Inflammatory macrophage treated with lipopolysaccharide for 1 hour (primary cell): ENCODE data around the gene MARCHF9.
"Not testable (repeated sequence)": the region's sequence is repeated elsewhere in the genome, so short reads cannot be mapped to it uniquely, and the experiment has no call there.

Experiments used
- DNase-seq, 2 donors: peaks; one replicate each; pipeline ENCODE4 v3.0.0-alpha.2; 2020 to 2022

The MARCHF9 gene

GRCh38 chr12:57772429-57773322 lies 17.8 kb downstream of the MARCHF9 start, which contains the start of gene EEF1AKMT3:
EEF1AKMT3 (plus strand) TSS chr12:57772614; CDS start chr12:57772725, 111 bp downstream.
- DNase-seq: peak in 1 of 2 donors; percentile 66

DNA sequence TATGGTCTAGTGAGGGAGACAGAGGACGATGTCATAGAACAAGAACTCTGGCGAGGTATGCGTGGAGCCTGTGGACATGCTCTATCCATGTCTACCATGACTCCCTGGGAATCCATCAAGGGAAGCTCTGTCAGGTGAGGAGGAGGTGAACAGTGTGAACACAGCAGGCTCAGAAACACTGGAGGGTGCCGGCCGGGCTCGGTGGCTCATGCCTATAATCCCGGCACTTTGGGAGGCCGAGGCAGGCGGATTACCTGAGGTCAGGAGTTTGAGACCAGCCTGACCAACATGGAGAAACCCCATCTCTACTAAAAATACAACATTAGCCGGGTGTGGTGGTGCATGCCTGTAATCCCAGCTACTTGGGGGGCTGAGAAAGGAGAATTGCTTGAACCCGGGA lies 19.7 kb downstream of the MARCHF9 start:
- DNase-seq: not testable (repeated sequence)

DNA sequence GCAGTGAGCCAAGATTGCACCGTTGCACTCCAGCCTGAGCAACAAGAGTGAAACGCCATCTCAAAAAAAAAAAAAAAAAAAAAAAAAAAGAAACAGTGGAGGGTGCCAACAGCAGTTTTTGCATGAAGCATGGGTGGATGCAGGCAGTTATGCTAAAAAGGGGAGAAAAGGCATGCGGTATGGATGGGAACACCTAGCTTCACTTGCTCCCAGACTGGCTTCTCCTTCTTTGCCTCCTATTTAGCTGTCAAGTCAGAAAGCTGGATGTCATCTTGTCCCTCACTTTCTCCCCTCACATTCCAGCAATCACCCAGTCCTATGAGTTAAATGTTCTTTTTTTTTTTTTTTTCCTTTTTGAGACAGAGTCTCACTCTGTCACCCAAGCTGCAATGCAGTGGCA lies 20.1 kb downstream of the MARCHF9 start:
- no peak for DNase-seq

DNA sequence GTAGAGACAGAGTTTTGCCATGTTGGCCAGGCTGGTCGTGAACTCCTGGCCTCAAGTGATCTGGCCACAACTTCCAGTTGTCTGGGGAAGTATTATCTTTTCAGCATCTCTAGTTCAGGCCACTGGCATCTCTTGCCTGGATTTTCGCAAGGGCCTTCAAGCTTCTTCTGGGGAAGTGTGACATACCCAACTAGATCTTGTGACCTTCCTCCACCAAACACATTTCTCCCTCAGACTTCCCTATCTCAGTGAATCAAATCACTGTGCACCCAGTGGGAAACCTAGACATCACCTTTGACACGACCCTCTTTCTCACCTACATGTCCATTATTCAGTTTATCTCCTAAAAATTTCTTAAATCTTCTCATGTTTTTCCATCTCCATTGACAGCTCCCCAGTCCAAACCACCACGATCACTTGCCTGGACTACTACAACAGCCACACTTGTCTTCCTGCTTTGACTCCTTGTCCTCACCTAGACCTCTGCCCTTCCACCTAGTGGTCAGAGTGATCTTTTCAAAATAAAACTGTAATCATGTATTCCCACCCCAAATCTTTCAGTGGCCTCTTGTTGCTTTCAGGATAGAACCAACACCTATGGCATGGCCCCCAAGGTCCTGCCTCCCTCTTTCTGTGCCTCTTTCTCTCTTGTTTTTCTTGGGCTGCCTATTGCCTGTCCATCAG lies 20.8 kb downstream of the MARCHF9 start:
- peak; percentile 70 to 83 for DNase-seq

GRCh38 chr12:57776247-57776587 lies 21.3 kb downstream of the MARCHF9 start:
- no peak for DNase-seq

DNA sequence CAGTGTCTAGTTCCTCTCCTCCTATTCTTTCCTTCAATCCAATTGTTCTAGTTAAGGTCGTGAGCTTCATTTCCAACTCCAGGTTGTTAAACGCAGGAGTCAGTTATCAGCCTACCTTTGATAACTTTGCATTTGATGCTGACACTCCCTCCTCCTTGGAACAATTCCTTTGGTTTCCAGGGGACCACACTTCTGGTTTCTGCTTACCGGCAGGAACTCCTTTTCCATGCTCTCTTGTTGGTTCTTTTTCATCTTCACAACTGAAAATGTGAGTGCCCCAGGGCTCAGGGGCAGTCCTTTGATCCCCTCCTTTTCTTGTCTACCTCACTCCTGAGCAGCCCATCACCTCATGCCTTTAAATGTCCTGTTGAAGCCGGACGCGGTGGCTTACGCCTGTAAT lies 22.5 kb downstream of the MARCHF9 start:
- no peak for DNase-seq

DNA sequence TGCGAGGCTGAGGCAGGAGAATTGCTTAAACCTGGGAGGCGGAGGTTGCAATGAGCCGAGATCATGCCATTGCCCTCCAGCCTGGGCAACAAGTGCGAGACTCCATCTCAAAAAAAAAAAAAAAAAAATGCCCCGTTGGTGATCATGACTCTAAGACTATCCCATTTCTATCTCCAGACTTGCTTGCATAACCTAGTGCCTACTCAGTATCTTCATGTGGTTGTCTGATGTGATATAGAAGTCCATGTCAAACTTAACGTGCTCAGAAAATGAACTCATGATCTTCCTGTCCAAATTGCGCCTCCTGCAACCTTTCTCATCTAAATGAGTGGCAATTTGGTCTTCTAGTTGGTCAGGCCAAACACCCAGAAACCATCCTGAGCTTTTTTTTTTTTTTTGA lies 23.0 kb downstream of the MARCHF9 start:
- DNase-seq: peak in 1 of 2 donors; percentile 66

DNA sequence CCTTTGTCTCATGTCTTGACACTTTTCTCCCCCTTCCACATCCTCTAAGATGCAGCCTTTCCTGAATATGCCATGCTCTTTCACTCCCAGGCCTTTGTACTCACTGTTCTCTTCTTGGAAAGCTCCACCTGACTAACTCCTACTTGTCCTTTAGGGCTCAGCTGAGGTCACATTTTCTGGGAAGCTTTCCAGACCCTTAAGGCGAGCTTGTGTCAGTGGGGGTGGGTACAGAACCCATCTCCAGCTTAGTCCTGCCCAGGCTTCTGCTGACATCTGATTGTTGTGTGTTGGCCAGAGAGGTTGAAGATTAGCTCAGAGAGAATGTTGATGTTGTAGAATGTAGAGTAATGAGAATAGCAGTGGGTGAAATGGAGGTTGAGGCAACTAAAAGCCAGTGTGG lies 24.8 kb downstream of the MARCHF9 start:
- DNase-seq: no peak

DNA sequence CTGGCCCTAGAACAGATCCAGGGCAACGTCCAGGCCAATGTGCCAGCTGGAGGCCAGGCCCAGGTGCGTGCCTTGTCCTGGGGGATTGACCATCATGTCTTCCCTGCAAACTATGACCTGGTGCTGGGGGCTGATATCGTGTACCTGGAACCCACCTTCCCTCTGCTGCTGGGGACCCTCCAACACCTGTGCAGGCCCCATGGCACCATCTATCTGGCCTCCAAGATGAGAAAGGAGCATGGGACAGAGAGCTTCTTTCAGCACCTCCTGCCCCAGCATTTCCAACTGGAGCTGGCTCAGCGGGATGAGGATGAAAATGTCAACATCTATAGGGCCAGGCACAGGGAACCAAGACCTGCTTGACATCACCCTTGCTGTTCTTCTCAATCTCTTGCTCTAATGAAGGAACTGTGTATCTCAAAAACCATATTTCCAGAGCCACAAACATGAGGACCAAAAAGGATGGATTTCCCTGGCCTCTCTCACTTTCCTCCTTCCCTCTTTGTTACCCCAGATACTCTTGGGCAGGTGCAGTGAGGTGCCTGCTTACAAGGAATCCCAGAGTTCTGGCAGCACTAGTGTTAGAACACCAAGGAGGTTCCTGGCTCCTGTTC lies 25.5 kb downstream of the MARCHF9 start:
- no peak for DNase-seq

DNA sequence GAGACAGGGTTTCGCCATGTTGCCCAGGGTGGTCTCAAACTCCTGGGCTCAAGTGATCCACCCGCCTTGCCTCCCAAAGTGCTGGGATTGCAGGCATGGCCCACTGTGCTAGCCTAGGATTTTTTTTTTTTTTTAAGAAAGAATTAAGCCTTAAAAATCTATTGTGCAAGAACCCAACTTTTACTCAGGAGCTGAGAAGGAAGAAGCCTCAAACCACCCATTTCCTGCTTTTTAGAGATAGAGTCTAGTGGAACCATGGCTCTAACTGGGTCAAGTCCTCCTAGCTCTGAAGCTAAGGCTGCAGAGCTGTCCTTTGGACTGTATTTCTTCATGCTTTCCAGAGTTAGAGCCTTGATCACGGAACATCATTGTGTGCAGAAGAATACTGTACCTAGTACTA lies 26.3 kb downstream of the MARCHF9 start:
- peak; percentile 34 to 48 for DNase-seq

GRCh38 chr12:57781801-57782200 lies 26.9 kb downstream of the MARCHF9 start:
- no peak for DNase-seq

DNA sequence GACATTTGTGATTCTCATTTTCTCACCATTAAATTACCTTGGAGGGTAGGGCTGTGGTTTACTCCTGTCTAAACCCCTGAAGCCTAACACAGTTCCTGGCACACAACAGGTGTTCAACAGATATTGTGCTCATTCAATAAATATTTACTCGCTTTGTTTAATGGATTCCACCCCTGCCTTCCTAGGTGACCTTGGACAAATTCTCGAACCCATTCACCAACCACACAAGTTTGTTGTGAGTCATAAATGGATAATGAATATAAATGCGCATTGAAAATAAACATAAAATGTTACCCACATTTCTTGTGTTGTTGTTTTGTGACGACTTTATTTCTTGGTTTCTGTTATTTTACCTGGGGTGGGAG lies 27.3 kb downstream of the MARCHF9 start:
- DNase-seq: no peak

GRCh38 chr12:57782608-57783465 lies 27.9 kb downstream of the MARCHF9 start, which contains the start of gene TSFM:
TSFM (plus strand) TSS chr12:57782787; CDS start chr12:57782802, 15 bp downstream.
- DNase-seq: peak; percentile 87 to 99

- no peak for DNase-seq
Measured at GRCh38 chr12:57783466-57783801, 28.5 kb downstream of the MARCHF9 start.

GRCh38 chr12:57783861-57784260 lies 29.0 kb downstream of the MARCHF9 start:
- DNase-seq: no peak

- peak; percentile 79 to 93 for DNase-seq
Measured at GRCh38 chr12:57793920-57794319, 39.0 kb downstream of the MARCHF9 start.

GRCh38 chr12:57795354-57795753 lies 40.5 kb downstream of the MARCHF9 start:
- peak in 1 of 2 donors; percentile 44 for DNase-seq

GRCh38 chr12:57796996-57797395 lies 42.1 kb downstream of the MARCHF9 start:
- DNase-seq: no peak

GRCh38 chr12:57797933-57798332 lies 43.0 kb downstream of the MARCHF9 start:
- peak; percentile 70 to 74 for DNase-seq

GRCh38 chr12:57800965-57801364 lies 46.1 kb downstream of the MARCHF9 start:
- DNase-seq: no peak

- DNase-seq: no peak
Measured at GRCh38 chr12:57802607-57803006, 47.7 kb downstream of the MARCHF9 start.

DNA sequence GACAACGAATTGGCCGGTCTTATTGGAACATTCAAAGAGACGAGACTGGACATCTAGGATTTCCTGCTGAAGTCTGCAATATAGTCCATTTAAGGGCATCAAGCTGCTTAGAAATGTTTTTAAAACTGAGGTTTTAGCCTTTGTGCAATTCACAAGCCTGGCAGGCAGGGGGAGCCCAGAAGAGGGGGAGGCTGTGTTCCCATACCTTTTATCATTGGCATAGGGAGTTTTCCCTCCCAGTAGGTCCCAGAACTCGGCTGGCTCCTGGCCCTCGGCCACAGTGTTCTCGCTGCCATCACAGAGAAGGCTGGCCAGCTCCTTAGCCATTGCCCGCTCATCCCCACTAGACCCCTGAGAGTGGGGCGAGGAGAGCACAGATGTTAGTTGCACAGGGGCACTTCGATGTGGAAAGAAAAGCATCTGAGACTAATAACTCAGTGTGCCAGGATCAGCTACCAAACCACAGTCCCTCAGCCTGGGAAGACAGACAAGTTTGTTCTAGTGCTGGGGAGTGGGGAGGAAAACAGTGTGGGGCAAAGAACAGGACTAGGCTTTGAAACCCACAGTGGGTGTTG lies 48.5 kb downstream of the MARCHF9 start:
- DNase-seq: peak in 1 of 2 donors; percentile 54
